K562 (cell line): ENCODE results near the gene C13orf42. TPM values are rescaled to one million over a fixed set of nuclear protein-coding genes. Genes with fewer than 3 reads are reported as not detected.

Source experiments
- ATAC-seq: fragments of 200-7000 bp; cut with Tn5 transposase; 3 replicates; pipeline ENCODE4 v1.9.1; 2020; ENCODE audit warnings: moderate library complexity
- BruUV-seq: library from RNA; stranded (reverse); fragments of 400-500 nt; replicated peaks from 2 replicates; lab custom pipeline; 2021; lab: Mats Ljungman, UMichigan
- CTCF ChIA-PET: fragments of 300-600 bp; formaldehyde crosslinking; extraction: SDS; loops from one replicate; lab custom pipeline; 2021; ENCODE audit warnings: low intra/inter-chr PET ratio; lab: Yijun Ruan, JAX
- POLR2A ChIA-PET: fragments of 300-600, 350-650 bp; sonication (Branson Sonifier 250); formaldehyde crosslinking; extraction: SDS; loops from one replicate; lab custom pipeline; 2021; ENCODE audit warnings: antibody characterized with exemption, inconsistent platforms; lab: Yijun Ruan, JAX
- DNase-seq, 4 experiments: peaks; one replicate each; pipeline versions ENCODE4 v3.0.0 to v3.0.0-alpha.2; 2011 to 2018; ENCODE audit warnings: low spot score in 3 of 4, mixed read lengths in 3 of 4; ENCODE audit errors: extremely low read depth in 1 of 4
- FAIRE-seq: peaks from 2 replicates; lab custom pipeline; 2011; peaks lifted over from hg19 to GRCh38; lab: Jason Lieb, UNC
- H2AFZ ChIP-seq: 2 replicates; pipeline ENCODE4 v1.6.0; 2011; ENCODE audit warnings: low read depth, low read length, control low read depth, inconsistent platforms
- H3K27ac ChIP-seq: fragments of 200-600 bp; 3 replicates; pipeline ENCODE4 v1.8.0; 2011; ENCODE audit warnings: low read depth, mild to moderate bottlenecking, control low read depth, inconsistent platforms, low read length, moderate library complexity, mixed read lengths; ENCODE audit errors: extremely low read depth
- H3K27me3 ChIP-seq, 2 experiments: fragments of 300-600 bp in 1 of 2; 2 replicates in 1 of 2; 3 replicates in 1 of 2; pipeline versions ENCODE4 v1.6.0 to v1.8.0; 2011; ENCODE audit warnings: inconsistent platforms in 2 of 2, low read length in 2 of 2, mild to moderate bottlenecking in 1 of 2, mixed read lengths in 1 of 2, moderate library complexity in 1 of 2; ENCODE audit not compliant: control insufficient read depth in 2 of 2, insufficient read depth in 2 of 2
- H3K36me3 ChIP-seq: fragments of 300-600 bp; 3 replicates; pipeline ENCODE4 v1.8.0; 2011; ENCODE audit warnings: mild to moderate bottlenecking, low read length, inconsistent platforms; ENCODE audit not compliant: control insufficient read depth, insufficient read depth
- H3K4me1 ChIP-seq, 2 experiments: fragments of 200-600 bp in 1 of 2; replicated peaks in 1 of 2; 2 replicates in 1 of 2; 3 replicates in 1 of 2; pipeline versions ENCODE4 v1.5.1 to v1.8.0; 2011; ENCODE audit warnings: inconsistent platforms in 2 of 2, low read length in 2 of 2, mild to moderate bottlenecking in 1 of 2, mixed read lengths in 1 of 2, moderate library complexity in 1 of 2; ENCODE audit not compliant: control insufficient read depth in 2 of 2, insufficient read depth in 2 of 2
- H3K4me2 ChIP-seq: 2 replicates; pipeline ENCODE4 v1.6.1; 2011; ENCODE audit warnings: low read length, control low read depth, inconsistent platforms, mixed read lengths; ENCODE audit not compliant: insufficient read depth
- H3K4me3 ChIP-seq: fragments of 200-600 bp; sonication (generic), shearing (Covaris generic); 2 replicates; pipeline ENCODE4 v1.5.1; 2016; ENCODE audit warnings: control low read depth, inconsistent platforms
- H3K79me2 ChIP-seq: fragments of 200-600 bp; 3 replicates; pipeline ENCODE4 v1.8.0; 2011; ENCODE audit warnings: low read length, inconsistent platforms; ENCODE audit not compliant: control insufficient read depth, insufficient read depth
- H3K9ac ChIP-seq, 2 experiments: 2 replicates each; pipeline versions ENCODE4 v1.6.0 to v1.6.1; 2011; ENCODE audit warnings: low read depth in 2 of 2, low read length in 2 of 2, control low read depth in 1 of 2, inconsistent platforms in 1 of 2, mild to moderate bottlenecking in 1 of 2, mixed read lengths in 1 of 2; ENCODE audit not compliant: insufficient read depth in 1 of 2
- H3K9me1 ChIP-seq: one replicate; pipeline ENCODE4 v1.6.0; 2011; ENCODE audit warnings: inconsistent platforms, mild to moderate bottlenecking, low read length, moderate library complexity; ENCODE audit not compliant: control insufficient read depth, insufficient read depth
- H3K9me3 ChIP-seq: replicated peaks from 2 replicates; pipeline ENCODE4 v1.5.1; 2011; ENCODE audit warnings: low read depth, low read length, inconsistent platforms; ENCODE audit not compliant: control insufficient read depth, insufficient read depth
- H4K20me1 ChIP-seq: replicated peaks from 2 replicates; pipeline ENCODE4 v1.6.1; 2011; ENCODE audit warnings: low read length, inconsistent platforms, mixed read lengths; ENCODE audit not compliant: control insufficient read depth, insufficient read depth
- ASH1L ChIP-seq: fragments of 450-650 bp; IDR thresholded peaks from 2 replicates; pipeline ENCODE4 v1.6.1; 2018; ENCODE audit warnings: borderline replicate concordance, mild to moderate bottlenecking, low read depth; ENCODE audit not compliant: partially characterized antibody
- BRF1 ChIP-seq: IDR thresholded peaks from 3 replicates; pipeline ENCODE4 v1.6.1; 2011; ENCODE audit warnings: borderline replicate concordance, mild to moderate bottlenecking; ENCODE audit not compliant: insufficient read length; ENCODE audit errors: extremely low read depth
- EWSR1 ChIP-seq: fragments of 450-650 bp; IDR thresholded peaks from 2 replicates; pipeline ENCODE4 v1.6.1; 2018; ENCODE audit warnings: borderline replicate concordance, mild to moderate bottlenecking, low read depth, moderate library complexity; ENCODE audit not compliant: partially characterized antibody
- KAT8 ChIP-seq: fragments of 450-650 bp; IDR thresholded peaks from 2 replicates; pipeline ENCODE4 v1.6.1; 2016; ENCODE audit warnings: low read depth, mild to moderate bottlenecking
- L3MBTL2 ChIP-seq: fragments of 450-650 bp; IDR thresholded peaks from 2 replicates; pipeline ENCODE4 v1.6.1; 2016; ENCODE audit warnings: mild to moderate bottlenecking, moderate library complexity
- MBD2 ChIP-seq: sonication (generic); IDR thresholded peaks from 2 replicates; pipeline ENCODE4 v1.6.1; 2016; ENCODE audit warnings: low read depth, borderline replicate concordance
- MEF2D ChIP-seq: conservative IDR thresholded peaks from 2 replicates; pipeline ENCODE4 v1.6.1; 2016; ENCODE audit warnings: low read depth, missing genetic modification characterization, missing compliant biosample characterization
- XRCC3 ChIP-seq: fragments of 450-650 bp; IDR thresholded peaks from 2 replicates; pipeline ENCODE4 v1.6.1; 2017; ENCODE audit warnings: mild to moderate bottlenecking, moderate library complexity
- ZNF133 ChIP-seq: fragments of 250-450 bp; sonication (Bioruptor Pico); IDR thresholded peaks from 2 replicates; pipeline ENCODE4 v1.4.0; 2020; ENCODE audit warnings: mild to moderate bottlenecking
- ZNF184 ChIP-seq: sonication (generic); formaldehyde crosslinking; IDR thresholded peaks from 2 replicates; pipeline ENCODE4 v1.5.0; 2020; ENCODE audit warnings: missing genetic modification reagents
- WGBS: fragments of 100-300 bp; shearing (Covaris generic); methylation state at CpG from one replicate; pipeline ENCODE4 v1.1.6; 2016; ENCODE audit warnings: low coverage, mixed read lengths; ENCODE audit not compliant: insufficient coverage; ENCODE audit errors: missing lambda C conversion rate; 5-methylcytosine and 5-hydroxymethylcytosine counted together
- in situ Hi-C: fragments of 300-500 bp; cut with MboI; formaldehyde crosslinking; loops from 4 replicates; pipeline ENCODE4 v1.15.0; 2018; ENCODE audit warnings: inconsistent platforms, mixed read lengths
- intact Hi-C: fragments of 100-400 bp; cut with micrococcal nuclease; formaldehyde crosslinking; loops from 2 replicates; pipeline ENCODE4 v1.14.2; 2022
- polyA plus RNA-seq, 8 experiments: library from polyadenylated mRNA; depleted of rRNA in 4 of 8; stranded (reverse) in 5 of 8; unstranded in 3 of 8; fragments of >200 nt; fragmentation: Nextera tagmentation in 2 of 8; fragmentation: Illumina TruSeq in 1 of 8; extraction: Ambion mirVana in 2 of 8; extraction: Trizol in 1 of 8; gene quantifications; 2 replicates each; pipeline versions ENCODE4 v1.2.1 to v1.2.3, GENCODE V29; 2011 to 2014; ENCODE audit warnings: inconsistent platforms in 1 of 8, missing spikeins in 1 of 8
- total RNA-seq, 7 experiments: library from RNA; depleted of rRNA in 6 of 7; stranded (reverse); fragments of >200 nt in 6 of 7; fragmentation: Illumina TruSeq in 2 of 7; extraction: Trizol in 2 of 7; gene quantifications; 2 replicates each; pipeline versions ENCODE4 v1.2.1 to v1.2.3, GENCODE V29; 2011 to 2021; ENCODE audit warnings: low replicate concordance in 1 of 7
- TF ChIP-seq, protein P1 (sequence below): sonication (generic); formaldehyde crosslinking; IDR thresholded peaks from 2 replicates; pipeline ENCODE4 v1.8.1; 2023; ENCODE audit warnings: mild to moderate bottlenecking, missing genetic modification reagents
- TF ChIP-seq, protein P2 (sequence below): sonication (generic); formaldehyde crosslinking; IDR thresholded peaks from 2 replicates; pipeline ENCODE4 v1.8.0; 2022; ENCODE audit warnings: mild to moderate bottlenecking, missing genetic modification reagents
- TF ChIP-seq, protein P3 (sequence below): sonication (generic); formaldehyde crosslinking; IDR thresholded peaks from 2 replicates; pipeline ENCODE4 v1.8.0; 2022; ENCODE audit warnings: missing genetic modification reagents, mild to moderate bottlenecking, borderline replicate concordance
- TF ChIP-seq, protein P4 (sequence below): fragments of 450-650 bp; IDR thresholded peaks from 2 replicates; pipeline ENCODE4 v1.6.1; 2017; ENCODE audit warnings: antibody characterized with exemption, mild to moderate bottlenecking
- TF ChIP-seq, protein P5 (sequence below): fragments of 450-650 bp; formaldehyde crosslinking; IDR thresholded peaks from 2 replicates; pipeline ENCODE4 v1.4.0; 2020; ENCODE audit warnings: mild to moderate bottlenecking, moderate library complexity

C13orf42 gene
- total and polyA plus RNA-seq, 9 of the 15 experiments (the other 6 are each of a cell fraction or from before 2014, with no cell fraction given): 0.18 TPM; not detected in 8

DNA sequence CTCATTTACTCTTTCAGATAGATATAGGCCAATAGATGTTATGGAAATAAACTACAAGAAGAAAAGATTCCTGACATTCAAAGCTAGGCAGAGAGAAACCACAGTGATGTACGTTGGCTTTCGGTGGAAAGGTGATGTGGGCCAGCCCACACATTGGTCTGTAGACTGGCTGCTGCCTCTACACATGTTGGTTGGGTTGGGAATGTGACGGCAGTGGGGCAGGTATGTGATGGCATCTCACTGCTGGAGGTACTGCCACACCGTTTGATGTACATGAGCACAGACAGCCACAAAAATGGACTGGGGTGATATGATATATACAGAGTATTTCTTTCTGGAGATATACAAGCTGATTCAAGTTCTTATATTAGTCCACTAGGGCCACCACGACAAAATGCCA lies 69.4 kb downstream of the C13orf42 start:
- peaks cover 0 to 21% of the 10 kb centered on the region in 2 experiments; a peak in 3 of 5 replicates for H3K27me3 ChIP-seq
- H3K4me2 ChIP-seq: no peak overlapping the region
- ChIA-PET CTCF (no interaction called here), POLR2A (interaction anchor here (1.1 kb wide), 1 partner anchor 18 kb away, joined by 3 read pairs; no protein-coding TSS in a partner anchor)
- no peak overlapping the region for H3K27ac ChIP-seq
- BruUV-seq: no TSS peak
- in situ Hi-C loops: no loop called here
- no peaks in the 10 kb centered on the region for H3K79me2 ChIP-seq
- no peaks in the 10 kb centered on the region for H4K20me1 ChIP-seq
- no peaks in the 10 kb centered on the region for H3K9me1 ChIP-seq
- 0% methylated on average over 5 of the region's 5 CpGs for WGBS
- ATAC-seq: no peak
- no peak for DNase-seq
- H3K9me3 ChIP-seq: no peaks in the 10 kb centered on the region
- intact Hi-C loops: no loop called here
- H2AFZ ChIP-seq: no peak overlapping the region
- H3K4me3 ChIP-seq: no peak overlapping the region
- H3K4me1 ChIP-seq: no peaks in the 10 kb centered on the region
- FAIRE-seq: no peak
- H3K9ac ChIP-seq: no peak overlapping the region
- no peaks in the 10 kb centered on the region for H3K36me3 ChIP-seq
- no peak for TF ChIP-seq ZNF184 (CRISPR knock-in tag)
- no peak for TF ChIP-seq MBD2
- TF ChIP-seq, protein P1, sequence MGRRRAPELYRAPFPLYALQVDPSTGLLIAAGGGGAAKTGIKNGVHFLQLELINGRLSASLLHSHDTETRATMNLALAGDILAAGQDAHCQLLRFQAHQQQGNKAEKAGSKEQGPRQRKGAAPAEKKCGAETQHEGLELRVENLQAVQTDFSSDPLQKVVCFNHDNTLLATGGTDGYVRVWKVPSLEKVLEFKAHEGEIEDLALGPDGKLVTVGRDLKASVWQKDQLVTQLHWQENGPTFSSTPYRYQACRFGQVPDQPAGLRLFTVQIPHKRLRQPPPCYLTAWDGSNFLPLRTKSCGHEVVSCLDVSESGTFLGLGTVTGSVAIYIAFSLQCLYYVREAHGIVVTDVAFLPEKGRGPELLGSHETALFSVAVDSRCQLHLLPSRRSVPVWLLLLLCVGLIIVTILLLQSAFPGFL (CRISPR knock-in tag): no peak
- no peak for TF ChIP-seq MEF2D (tag)
- TF ChIP-seq BRF1: no peak
- TF ChIP-seq XRCC3: no peak
- TF ChIP-seq, protein P2, sequence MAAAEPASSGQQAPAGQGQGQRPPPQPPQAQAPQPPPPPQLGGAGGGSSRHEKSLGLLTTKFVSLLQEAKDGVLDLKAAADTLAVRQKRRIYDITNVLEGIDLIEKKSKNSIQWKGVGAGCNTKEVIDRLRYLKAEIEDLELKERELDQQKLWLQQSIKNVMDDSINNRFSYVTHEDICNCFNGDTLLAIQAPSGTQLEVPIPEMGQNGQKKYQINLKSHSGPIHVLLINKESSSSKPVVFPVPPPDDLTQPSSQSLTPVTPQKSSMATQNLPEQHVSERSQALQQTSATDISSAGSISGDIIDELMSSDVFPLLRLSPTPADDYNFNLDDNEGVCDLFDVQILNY: no peak
- TF ChIP-seq KAT8: no peak
- no peak for TF ChIP-seq EWSR1
- TF ChIP-seq, protein P3, sequence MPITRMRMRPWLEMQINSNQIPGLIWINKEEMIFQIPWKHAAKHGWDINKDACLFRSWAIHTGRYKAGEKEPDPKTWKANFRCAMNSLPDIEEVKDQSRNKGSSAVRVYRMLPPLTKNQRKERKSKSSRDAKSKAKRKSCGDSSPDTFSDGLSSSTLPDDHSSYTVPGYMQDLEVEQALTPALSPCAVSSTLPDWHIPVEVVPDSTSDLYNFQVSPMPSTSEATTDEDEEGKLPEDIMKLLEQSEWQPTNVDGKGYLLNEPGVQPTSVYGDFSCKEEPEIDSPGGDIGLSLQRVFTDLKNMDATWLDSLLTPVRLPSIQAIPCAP (CRISPR knock-in tag): no peak
- TF ChIP-seq L3MBTL2: no peak
- TF ChIP-seq ZNF133 (CRISPR knock-in tag): no peak
- TF ChIP-seq, protein P4, sequence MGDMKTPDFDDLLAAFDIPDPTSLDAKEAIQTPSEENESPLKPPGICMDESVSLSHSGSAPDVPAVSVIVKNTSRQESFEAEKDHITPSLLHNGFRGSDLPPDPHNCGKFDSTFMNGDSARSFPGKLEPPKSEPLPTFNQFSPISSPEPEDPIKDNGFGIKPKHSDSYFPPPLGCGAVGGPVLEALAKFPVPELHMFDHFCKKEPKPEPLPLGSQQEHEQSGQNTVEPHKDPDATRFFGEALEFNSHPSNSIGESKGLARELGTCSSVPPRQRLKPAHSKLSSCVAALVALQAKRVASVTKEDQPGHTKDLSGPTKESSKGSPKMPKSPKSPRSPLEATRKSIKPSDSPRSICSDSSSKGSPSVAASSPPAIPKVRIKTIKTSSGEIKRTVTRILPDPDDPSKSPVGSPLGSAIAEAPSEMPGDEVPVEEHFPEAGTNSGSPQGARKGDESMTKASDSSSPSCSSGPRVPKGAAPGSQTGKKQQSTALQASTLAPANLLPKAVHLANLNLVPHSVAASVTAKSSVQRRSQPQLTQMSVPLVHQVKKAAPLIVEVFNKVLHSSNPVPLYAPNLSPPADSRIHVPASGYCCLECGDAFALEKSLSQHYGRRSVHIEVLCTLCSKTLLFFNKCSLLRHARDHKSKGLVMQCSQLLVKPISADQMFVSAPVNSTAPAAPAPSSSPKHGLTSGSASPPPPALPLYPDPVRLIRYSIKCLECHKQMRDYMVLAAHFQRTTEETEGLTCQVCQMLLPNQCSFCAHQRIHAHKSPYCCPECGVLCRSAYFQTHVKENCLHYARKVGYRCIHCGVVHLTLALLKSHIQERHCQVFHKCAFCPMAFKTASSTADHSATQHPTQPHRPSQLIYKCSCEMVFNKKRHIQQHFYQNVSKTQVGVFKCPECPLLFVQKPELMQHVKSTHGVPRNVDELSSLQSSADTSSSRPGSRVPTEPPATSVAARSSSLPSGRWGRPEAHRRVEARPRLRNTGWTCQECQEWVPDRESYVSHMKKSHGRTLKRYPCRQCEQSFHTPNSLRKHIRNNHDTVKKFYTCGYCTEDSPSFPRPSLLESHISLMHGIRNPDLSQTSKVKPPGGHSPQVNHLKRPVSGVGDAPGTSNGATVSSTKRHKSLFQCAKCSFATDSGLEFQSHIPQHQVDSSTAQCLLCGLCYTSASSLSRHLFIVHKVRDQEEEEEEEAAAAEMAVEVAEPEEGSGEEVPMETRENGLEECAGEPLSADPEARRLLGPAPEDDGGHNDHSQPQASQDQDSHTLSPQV: no peak
- TF ChIP-seq, protein P5, sequence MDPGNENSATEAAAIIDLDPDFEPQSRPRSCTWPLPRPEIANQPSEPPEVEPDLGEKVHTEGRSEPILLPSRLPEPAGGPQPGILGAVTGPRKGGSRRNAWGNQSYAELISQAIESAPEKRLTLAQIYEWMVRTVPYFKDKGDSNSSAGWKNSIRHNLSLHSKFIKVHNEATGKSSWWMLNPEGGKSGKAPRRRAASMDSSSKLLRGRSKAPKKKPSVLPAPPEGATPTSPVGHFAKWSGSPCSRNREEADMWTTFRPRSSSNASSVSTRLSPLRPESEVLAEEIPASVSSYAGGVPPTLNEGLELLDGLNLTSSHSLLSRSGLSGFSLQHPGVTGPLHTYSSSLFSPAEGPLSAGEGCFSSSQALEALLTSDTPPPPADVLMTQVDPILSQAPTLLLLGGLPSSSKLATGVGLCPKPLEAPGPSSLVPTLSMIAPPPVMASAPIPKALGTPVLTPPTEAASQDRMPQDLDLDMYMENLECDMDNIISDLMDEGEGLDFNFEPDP (CRISPR knock-in tag): no peak
- TF ChIP-seq ASH1L: no peak
